HEK293 (cell line): ENCODE results near the gene PRKCA.

Experiments used
- CTCF ChIP-seq: fragments of 450-650 bp; formaldehyde crosslinking; IDR thresholded peaks from 2 replicates; pipeline ENCODE4 v1.5.1; 2016; ENCODE audit warnings: missing biosample characterization, missing genetic modification characterization
- ZNF114 ChIP-seq: fragments of 450-650 bp; formaldehyde crosslinking; IDR thresholded peaks from 2 replicates; pipeline ENCODE4 v1.5.0; 2017; ENCODE audit warnings: missing biosample characterization, missing genetic modification characterization
- ZNF175 ChIP-seq: fragments of 450-650 bp; formaldehyde crosslinking; IDR thresholded peaks from 2 replicates; pipeline ENCODE4 v1.5.1; 2016; ENCODE audit warnings: missing biosample characterization, missing genetic modification characterization
- ZNF626 ChIP-seq: fragments of 450-650 bp; sonication (Bioruptor Pico); formaldehyde crosslinking; IDR thresholded peaks from 2 replicates; pipeline ENCODE4 v1.5.1; 2018; ENCODE audit warnings: missing biosample characterization, missing genetic modification characterization, inconsistent platforms
- ZNF658 ChIP-seq: fragments of 450-650 bp; formaldehyde crosslinking; IDR thresholded peaks from 2 replicates; pipeline ENCODE4; 2016; ENCODE audit warnings: missing biosample characterization, missing genetic modification characterization
- TF ChIP-seq, protein P1 (sequence below): fragments of 450-650 bp; formaldehyde crosslinking; IDR thresholded peaks from 2 replicates; pipeline ENCODE4 v1.5.1; 2016; ENCODE audit warnings: missing biosample characterization, missing genetic modification characterization
- TF ChIP-seq, protein P2 (sequence below): fragments of 450-650 bp; IDR thresholded peaks from 2 replicates; pipeline ENCODE4 v1.5.1; 2018; ENCODE audit warnings: missing biosample characterization, missing genetic modification characterization

GRCh38 chr17:66365903-66366302, 63.5 kb downstream of the PRKCA start:
- TF ChIP-seq CTCF (tag by site-specific recombination) (no peak), ZNF114 (no peak), ZNF626 (tag by site-specific recombination) (no peak), ZNF175 (tag by site-specific recombination) (no peak), ZNF658 (tag by site-specific recombination) (no peak)
- TF ChIP-seq, protein P1, sequence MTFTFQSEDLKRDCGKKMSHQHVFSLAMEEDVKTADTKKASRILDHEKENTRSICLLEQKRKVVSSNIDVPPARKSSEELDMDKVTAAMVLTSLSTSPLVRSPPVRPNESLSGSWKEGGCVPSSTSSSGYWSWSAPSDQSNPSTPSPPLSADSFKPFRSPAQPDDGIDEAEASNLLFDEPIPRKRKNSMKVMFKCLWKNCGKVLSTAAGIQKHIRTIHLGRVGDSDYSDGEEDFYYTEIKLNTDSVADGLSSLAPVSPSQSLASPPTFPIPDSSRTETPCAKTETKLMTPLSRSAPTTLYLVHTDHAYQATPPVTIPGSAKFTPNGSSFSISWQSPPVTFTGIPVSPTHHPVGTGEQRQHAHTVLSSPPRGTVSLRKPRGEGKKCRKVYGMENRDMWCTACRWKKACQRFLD, result no peak
- TF ChIP-seq, protein P2, sequence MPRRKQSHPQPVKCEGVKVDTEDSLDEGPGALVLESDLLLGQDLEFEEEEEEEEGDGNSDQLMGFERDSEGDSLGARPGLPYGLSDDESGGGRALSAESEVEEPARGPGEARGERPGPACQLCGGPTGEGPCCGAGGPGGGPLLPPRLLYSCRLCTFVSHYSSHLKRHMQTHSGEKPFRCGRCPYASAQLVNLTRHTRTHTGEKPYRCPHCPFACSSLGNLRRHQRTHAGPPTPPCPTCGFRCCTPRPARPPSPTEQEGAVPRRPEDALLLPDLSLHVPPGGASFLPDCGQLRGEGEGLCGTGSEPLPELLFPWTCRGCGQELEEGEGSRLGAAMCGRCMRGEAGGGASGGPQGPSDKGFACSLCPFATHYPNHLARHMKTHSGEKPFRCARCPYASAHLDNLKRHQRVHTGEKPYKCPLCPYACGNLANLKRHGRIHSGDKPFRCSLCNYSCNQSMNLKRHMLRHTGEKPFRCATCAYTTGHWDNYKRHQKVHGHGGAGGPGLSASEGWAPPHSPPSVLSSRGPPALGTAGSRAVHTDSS (tag by site-specific recombination), result no peak
